GM21515 (cell line): ENCODE measurements around the gene METTL24.
"Not testable (repeated sequence)": the region's sequence is repeated elsewhere in the genome, so short reads cannot be mapped to it uniquely, and the experiment has no call there.

ENCODE experiments used
- ATAC-seq: cut with Tn5 transposase; IDR thresholded peaks from one replicate; pipeline ENCODE4 v1.9.1; 2021; ENCODE audit not compliant: unreplicated experiment

The METTL24 gene

GRCh38 chr6:110270165-110270564 is 88.0 kb downstream of the METTL24 start:
- no peak for ATAC-seq

DNA sequence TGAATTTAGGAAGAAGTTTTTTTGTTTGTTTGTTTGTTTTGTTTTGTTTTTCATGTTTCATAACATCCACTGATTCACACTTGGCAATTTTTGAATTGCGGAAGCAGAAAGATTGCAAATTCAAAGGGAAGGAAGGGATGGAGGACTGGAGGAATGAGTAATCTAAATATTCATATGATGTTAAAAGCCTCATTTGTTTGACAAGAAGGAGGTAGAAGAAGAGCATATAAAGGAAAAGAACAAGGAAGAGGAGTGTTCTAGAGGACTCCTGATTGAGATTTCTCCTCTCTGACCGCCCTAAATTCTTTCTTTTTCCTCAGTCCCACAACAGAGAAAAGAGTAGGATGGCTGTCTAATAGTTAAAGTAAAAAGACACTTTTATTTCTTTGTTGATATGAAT is 88.5 kb downstream of the METTL24 start:
- no peak for ATAC-seq

- no peak for ATAC-seq
These were observed 91.2 kb downstream of the METTL24 start for GRCh38 chr6:110266996-110267395.

- no peak for ATAC-seq
These were observed 92.9 kb downstream of the METTL24 start for GRCh38 chr6:110265273-110265672.

- no peak for ATAC-seq
These were observed 101.8 kb downstream of the METTL24 start for GRCh38 chr6:110256366-110256765.

DNA sequence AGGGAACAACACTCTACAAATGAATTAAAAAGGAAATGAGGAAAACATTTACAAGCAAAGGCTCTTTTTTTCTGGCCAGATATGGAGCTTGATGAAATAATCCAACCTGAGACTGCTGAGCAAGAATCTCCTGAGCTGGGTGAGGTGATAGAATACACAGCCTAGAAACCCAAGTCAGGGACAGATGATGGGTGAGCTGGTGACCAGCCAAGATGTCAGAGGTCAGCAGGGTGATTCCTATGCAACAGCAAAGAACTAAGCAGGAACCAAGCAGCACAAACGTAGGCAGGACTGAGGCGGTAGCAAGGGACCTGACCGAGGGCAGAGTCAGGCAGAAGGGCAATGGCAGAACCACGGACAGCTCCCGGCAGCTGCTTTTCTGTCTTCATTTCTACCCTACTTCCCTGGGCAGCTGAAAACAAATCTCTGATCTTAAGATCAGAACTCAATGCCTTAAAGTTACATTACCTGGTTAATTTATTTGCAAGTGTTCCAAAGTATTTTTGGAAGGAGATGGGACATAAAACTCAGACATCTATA is 102.9 kb downstream of the METTL24 start:
- ATAC-seq, result no peak

DNA sequence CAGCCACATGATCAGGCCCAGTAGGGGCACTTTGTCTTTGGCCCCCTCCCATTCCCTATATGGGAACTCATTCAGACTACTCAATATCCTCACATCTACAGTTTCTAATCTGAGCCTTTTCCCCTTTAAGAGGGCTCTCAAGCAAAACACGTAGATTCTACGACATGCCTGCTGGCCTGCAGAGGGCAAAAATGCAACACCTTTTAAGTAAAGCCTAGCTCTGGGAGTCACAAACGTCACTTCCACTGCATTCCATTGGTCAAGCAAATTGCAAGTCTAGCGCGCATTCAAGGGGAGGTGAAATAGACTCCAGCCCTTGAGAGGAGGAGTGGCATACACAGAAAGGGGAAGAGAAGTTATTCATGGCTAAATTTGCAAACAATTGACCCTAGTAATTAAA is 107.3 kb downstream of the METTL24 start:
- no peak for ATAC-seq

DNA sequence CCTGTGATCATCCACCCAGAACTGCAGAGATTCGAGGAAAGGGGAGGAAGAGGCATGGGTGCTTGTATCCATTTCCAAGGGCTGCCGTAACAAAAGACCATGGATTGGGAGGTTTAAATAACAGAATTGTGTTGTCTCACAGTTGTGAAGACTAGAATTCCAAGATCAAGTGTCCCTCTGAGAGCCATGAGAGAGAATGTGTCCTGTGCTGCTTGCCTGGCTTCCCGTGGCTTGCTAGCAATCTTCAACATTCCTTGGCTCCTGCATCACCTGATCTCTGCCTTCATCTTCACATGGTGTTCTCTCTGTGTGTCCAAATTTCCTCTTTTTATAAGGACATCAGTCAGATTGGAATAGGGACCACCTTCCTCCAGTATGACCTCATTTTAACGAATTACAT is 108.1 kb downstream of the METTL24 start:
- ATAC-seq, result no peak

GRCh38 chr6:110246900-110247546 is 111.1 kb downstream of the METTL24 start:
- no peak for ATAC-seq

GRCh38 chr6:110246378-110246777 is 111.8 kb downstream of the METTL24 start:
- no peak for ATAC-seq

GRCh38 chr6:110244621-110245020 is 113.5 kb downstream of the METTL24 start:
- not testable (repeated sequence) for ATAC-seq

- no peak for ATAC-seq
These were observed 118.4 kb downstream of the METTL24 start for GRCh38 chr6:110239526-110240274.

GRCh38 chr6:110236007-110236406 is 122.1 kb downstream of the METTL24 start:
- ATAC-seq, result not testable (repeated sequence)

GRCh38 chr6:110233770-110234374 is 124.3 kb downstream of the METTL24 start:
- ATAC-seq, result peak; percentile 92

- no peak for ATAC-seq
These were observed 125.7 kb downstream of the METTL24 start for GRCh38 chr6:110232450-110232849.

DNA sequence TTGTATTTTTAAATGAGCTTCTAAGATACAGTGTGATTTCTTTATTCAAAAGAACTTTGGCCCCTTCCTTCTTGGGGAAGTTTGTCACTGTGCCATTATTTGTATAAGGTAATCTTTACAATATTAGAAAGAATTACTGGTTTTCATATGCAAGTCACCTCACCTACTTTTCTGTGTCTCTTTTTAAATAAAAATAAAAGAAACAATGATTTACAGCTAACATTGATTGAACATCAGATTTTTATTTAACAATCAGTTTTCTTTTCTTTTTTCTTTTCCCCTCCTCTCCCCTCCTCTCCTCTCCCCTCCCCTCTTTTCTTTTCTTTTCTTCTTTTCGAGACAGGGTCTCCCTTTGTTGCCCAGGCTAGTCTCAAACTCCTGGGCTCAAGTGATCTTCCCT is 131.9 kb downstream of the METTL24 start:
- no peak for ATAC-seq

DNA sequence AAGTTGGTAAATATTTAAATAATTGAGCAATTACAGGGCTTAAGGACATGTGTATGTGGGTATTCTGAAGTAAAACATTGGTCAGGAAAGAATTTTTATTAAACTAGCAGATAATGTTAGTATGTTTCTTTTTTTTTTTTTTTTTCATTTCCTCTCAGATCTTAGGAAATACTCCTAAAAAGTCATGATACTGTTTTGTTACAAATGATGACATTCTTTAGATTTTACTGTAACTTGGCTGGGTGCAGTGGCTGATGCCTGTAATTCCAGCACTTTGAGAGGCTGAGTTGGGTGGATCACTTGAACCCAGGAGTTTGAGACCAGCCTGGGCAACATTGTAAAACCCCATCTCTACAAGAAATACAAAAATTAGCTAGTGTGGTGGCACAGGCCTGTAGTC is 136.4 kb downstream of the METTL24 start:
- ATAC-seq, result no peak

- ATAC-seq, result no peak
These were observed 140.9 kb downstream of the METTL24 start for GRCh38 chr6:110217266-110217665.

DNA sequence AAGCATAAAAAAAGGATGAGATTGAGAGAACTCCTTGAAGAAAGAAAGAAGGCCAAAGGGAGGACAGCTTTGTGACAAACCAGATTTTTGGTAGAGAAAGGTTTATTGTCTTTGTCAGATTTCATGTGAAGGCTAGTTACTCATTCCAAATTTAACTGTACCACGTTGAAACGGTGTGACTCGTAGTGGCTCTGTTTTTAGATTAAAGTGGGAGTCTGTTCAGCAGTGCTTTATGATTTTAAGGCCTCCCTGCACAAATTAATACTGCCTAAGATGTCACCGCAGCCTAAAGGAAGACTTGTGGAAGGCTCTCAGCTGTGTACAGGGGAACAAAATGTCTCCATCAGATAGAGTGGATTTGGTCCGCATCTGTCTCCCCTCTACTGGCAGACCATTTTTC is 142.0 kb downstream of the METTL24 start:
- ATAC-seq, result no peak

DNA sequence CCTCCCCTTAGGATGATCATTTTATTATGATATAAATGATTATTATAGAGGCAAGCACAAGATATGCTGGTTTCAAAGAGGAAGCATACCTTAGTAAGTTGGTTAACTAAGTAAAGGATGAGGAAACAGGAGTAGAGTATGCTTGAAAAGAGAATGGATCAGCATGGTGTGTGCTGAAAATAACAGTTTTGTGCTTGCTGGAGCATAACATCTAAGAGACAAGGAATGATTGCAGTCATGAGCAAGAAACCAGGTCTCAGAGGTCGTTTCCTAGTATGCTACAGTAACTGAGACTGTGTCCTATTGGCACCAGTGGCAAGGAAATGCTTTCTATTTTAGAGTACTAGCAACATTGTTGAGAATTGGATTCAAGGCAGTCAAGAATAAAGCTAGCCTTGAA is 143.8 kb downstream of the METTL24 start:
- ATAC-seq, result no peak

- no peak for ATAC-seq
These were observed 146.4 kb downstream of the METTL24 start for GRCh38 chr6:110211753-110212152.

- ATAC-seq, result no peak
These were observed 150.5 kb downstream of the METTL24 start for GRCh38 chr6:110207652-110208051.
